22Rv1 (cell line): ENCODE data around the gene ZBTB7A.

Source experiments
- H3K27ac ChIP-seq: fragments of 450-650 bp; 2 replicates; pipeline ENCODE4 v1.5.1; 2017
- CTCF ChIP-seq: fragments of 450-650 bp; IDR thresholded peaks from 2 replicates; pipeline ENCODE4 v1.5.1; 2017; ENCODE audit warnings: mild to moderate bottlenecking
- ZFX ChIP-seq: fragments of 450-650 bp; IDR thresholded peaks from 2 replicates; pipeline ENCODE4 v1.6.1; 2017; ENCODE audit warnings: antibody characterized with exemption, borderline replicate concordance

The ZBTB7A gene

GRCh38 chr19:4065430-4066175 is 1.1 kb downstream of the ZBTB7A start:
- TF ChIP-seq CTCF (no peak), ZFX (no peak)
- peak overlapping the region; percentile 97 for H3K27ac ChIP-seq

- TF ChIP-seq CTCF, result no peak
- TF ChIP-seq ZFX, result no peak
- peak overlapping the region; percentile 97 for H3K27ac ChIP-seq
Measured at GRCh38 chr19:4064496-4065260, 2.0 kb downstream of the ZBTB7A start.

- H3K27ac ChIP-seq, result peak overlapping the region; percentile 97
- TF ChIP-seq CTCF, result no peak
- no peak for TF ChIP-seq ZFX
Measured at GRCh38 chr19:4064149-4064495, 2.6 kb downstream of the ZBTB7A start.

GRCh38 chr19:4063369-4064148 is 3.1 kb downstream of the ZBTB7A start:
- TF ChIP-seq CTCF, result peak; percentile 29
- no peak for TF ChIP-seq ZFX
- H3K27ac ChIP-seq, result peak overlapping the region; percentile 97

GRCh38 chr19:4062419-4063368 is 4.0 kb downstream of the ZBTB7A start:
- H3K27ac ChIP-seq, result peak overlapping the region; percentile 97
- TF ChIP-seq CTCF, result no peak
- TF ChIP-seq ZFX, result no peak

GRCh38 chr19:4061683-4062418 is 4.8 kb downstream of the ZBTB7A start:
- TF ChIP-seq ZFX (no peak), CTCF (no peak)
- H3K27ac ChIP-seq, result peak overlapping the region; percentile 97
